B cell (primary cell): ENCODE data around the gene MTF2. TPM values are rescaled to one million over a fixed set of nuclear protein-coding genes. Genes with fewer than 3 reads are reported as not detected.

Experiments used
- ATAC-seq: fragments of 200-7000 bp; cut with Tn5 transposase; one replicate; pipeline ENCODE4 v1.10.0; 2021; ENCODE audit warnings: low read depth, mild to moderate bottlenecking, moderate number of reproducible peaks, moderate library complexity
- CTCF ChIA-PET: fragments of 350-600 bp; sonication (Branson Sonifier 250); formaldehyde crosslinking; loops from one replicate; lab custom pipeline; 2021; ENCODE audit warnings: antibody characterized with exemption, inconsistent platforms; lab: Charles Lee
- POLR2A ChIA-PET: fragments of 350-600 bp; sonication (Branson Sonifier 250); formaldehyde crosslinking; loops from one replicate; lab custom pipeline; 2021; ENCODE audit warnings: antibody characterized with exemption; lab: Charles Lee
- DNase-seq: peaks from one replicate; pipeline ENCODE4 v3.0.0; 2013
- H2AFZ ChIP-seq: 2 replicates; pipeline ENCODE4 v1.6.1; 2012; ENCODE audit warnings: mild to moderate bottlenecking, low read depth, low read length; ENCODE audit not compliant: insufficient read depth, poor library complexity, severe bottlenecking
- H3K27ac ChIP-seq, 2 donors: 1 replicate in 1 of 2; 2 replicates in 1 of 2; pipeline ENCODE4 v1.5.1; 2012 to 2013; ENCODE audit warnings: low read length in 2 of 2, mild to moderate bottlenecking in 2 of 2, moderate library complexity in 1 of 2
- H3K27me3 ChIP-seq, 4 experiments: fragments of 200-600 bp in 1 of 4; sonication (generic) in 1 of 4; replicated peaks in 1 of 4; 1 replicate in 2 of 4; 2 replicates in 2 of 4; pipeline versions ENCODE4 v1.6.1 to v1.7.0; 2013 to 2016; ENCODE audit warnings: low read length in 3 of 4, mild to moderate bottlenecking in 2 of 4, mixed read lengths in 1 of 4, moderate library complexity in 1 of 4; ENCODE audit not compliant: insufficient read depth in 4 of 4, control insufficient read depth in 3 of 4; ENCODE audit errors: control extremely low read depth in 1 of 4
- H3K36me3 ChIP-seq, 2 experiments: replicated peaks in 1 of 2; 1 replicate in 1 of 2; 2 replicates in 1 of 2; pipeline versions ENCODE4 v1.6.1 to v1.7.1; 2013; ENCODE audit warnings: low read length in 1 of 2; ENCODE audit not compliant: insufficient read depth in 2 of 2, control insufficient read depth in 1 of 2; ENCODE audit errors: control extremely low read depth in 1 of 2, extremely low read depth in 1 of 2
- H3K4me1 ChIP-seq, 2 donors: fragments of 200-600 bp in 1 of 2; sonication (generic) in 1 of 2; 1 replicate in 1 of 2; 2 replicates in 1 of 2; pipeline versions ENCODE4 v1.5.1 to v1.6.1; 2013 to 2017; ENCODE audit warnings: low read length in 2 of 2; ENCODE audit not compliant: control insufficient read depth in 2 of 2, insufficient read depth in 2 of 2
- H3K4me2 ChIP-seq: replicated peaks from 2 replicates; pipeline ENCODE3; 2012; ENCODE audit warnings: mild to moderate bottlenecking, low read depth, low read length; ENCODE audit not compliant: poor library complexity, severe bottlenecking
- H3K4me3 ChIP-seq, 5 experiments: fragments of 200-600 bp in 1 of 5; sonication (generic) in 1 of 5; 1 replicate in 3 of 5; 2 replicates in 2 of 5; pipeline versions ENCODE4 v1.5.1 to v1.7.0; 2011 to 2016; ENCODE audit warnings: low read length in 4 of 5, mild to moderate bottlenecking in 4 of 5, low read depth in 2 of 5, control low read depth in 1 of 5, moderate library complexity in 1 of 5; ENCODE audit not compliant: insufficient read depth in 1 of 5; ENCODE audit errors: control extremely low read depth in 1 of 5, extremely low read depth in 1 of 5
- H3K79me2 ChIP-seq: fragments of 200-600 bp; sonication (generic); one replicate; pipeline ENCODE4 v1.6.0; 2016; ENCODE audit warnings: low read length; ENCODE audit not compliant: control insufficient read depth, insufficient read depth
- H3K9ac ChIP-seq: fragments of 200-600 bp; sonication (generic); 2 replicates; pipeline ENCODE4 v1.6.1; 2017; ENCODE audit warnings: mild to moderate bottlenecking, low read length, moderate library complexity
- H3K9me3 ChIP-seq, 3 donors: one replicate each; pipeline versions ENCODE4 v1.6.1 to v1.7.1; 2013; ENCODE audit warnings: low read length in 2 of 3; ENCODE audit not compliant: control insufficient read depth in 2 of 3, insufficient read depth in 1 of 3; ENCODE audit errors: control extremely low read depth in 1 of 3
- H4K20me1 ChIP-seq: 2 replicates; pipeline ENCODE4 v1.6.0; 2012; ENCODE audit warnings: mild to moderate bottlenecking, low read length; ENCODE audit not compliant: insufficient read depth, control insufficient read depth, poor library complexity, severe bottlenecking
- H3K27ac Mint-ChIP-seq: one replicate; pipeline ENCODE4 v1.8.0; 2021; ENCODE audit warnings: mixed read lengths
- H3K27me3 Mint-ChIP-seq: one replicate; pipeline ENCODE4 v1.8.0; 2021; ENCODE audit warnings: mixed read lengths
- H3K4me1 Mint-ChIP-seq: one replicate; pipeline ENCODE4 v1.8.0; 2021; ENCODE audit warnings: mixed read lengths
- H3K4me3 Mint-ChIP-seq: one replicate; pipeline ENCODE4 v1.8.0; 2021; ENCODE audit warnings: mixed read lengths
- H3K9me3 Mint-ChIP-seq: one replicate; pipeline ENCODE4 v1.8.0; 2022; ENCODE audit warnings: mixed read lengths; ENCODE audit not compliant: insufficient read depth
- EZH2 ChIP-seq: IDR thresholded peaks from 2 replicates; pipeline ENCODE4 v1.6.1; 2012; ENCODE audit warnings: borderline replicate concordance, low read depth, mild to moderate bottlenecking, moderate library complexity, low read length; ENCODE audit not compliant: insufficient read depth, poor library complexity, severe bottlenecking
- WGBS: methylation state at CpG from one replicate; pipeline ENCODE4 v1.1.5; 2013; ENCODE audit warnings: missing lambda C conversion rate; ENCODE audit not compliant: insufficient coverage; 5-methylcytosine and 5-hydroxymethylcytosine counted together
- intact Hi-C: fragments of 100-400 bp; cut with micrococcal nuclease; formaldehyde crosslinking; loops from one replicate; pipeline ENCODE4 v1.10.0; 2022
- polyA plus RNA-seq: library from polyadenylated mRNA; depleted of rRNA; stranded (reverse); fragments of >200 nt; gene quantifications from 2 replicates; pipeline ENCODE4 v1.2.3, GENCODE V29; 2012
- total RNA-seq, 2 donors: library from RNA; stranded (reverse); fragments of 120-200 nt in 1 of 2; gene quantifications; 1 replicate in 1 of 2; 2 replicates in 1 of 2; pipeline versions ENCODE4 v1.2.3 to v1.2.4, GENCODE V29; 2013 to 2022
- TF ChIP-seq, protein P1 (sequence below): fragments of 200-600 bp; IDR thresholded peaks from one replicate; pipeline ENCODE4 v1.8.0; 2022; ENCODE audit warnings: antibody characterized with exemption, mild to moderate bottlenecking

The MTF2 gene
- total and polyA plus RNA-seq, 2 donors (not counting 1 experiment from before 2014, with no cell fraction given), result 19.5 to 68.6 TPM

DNA sequence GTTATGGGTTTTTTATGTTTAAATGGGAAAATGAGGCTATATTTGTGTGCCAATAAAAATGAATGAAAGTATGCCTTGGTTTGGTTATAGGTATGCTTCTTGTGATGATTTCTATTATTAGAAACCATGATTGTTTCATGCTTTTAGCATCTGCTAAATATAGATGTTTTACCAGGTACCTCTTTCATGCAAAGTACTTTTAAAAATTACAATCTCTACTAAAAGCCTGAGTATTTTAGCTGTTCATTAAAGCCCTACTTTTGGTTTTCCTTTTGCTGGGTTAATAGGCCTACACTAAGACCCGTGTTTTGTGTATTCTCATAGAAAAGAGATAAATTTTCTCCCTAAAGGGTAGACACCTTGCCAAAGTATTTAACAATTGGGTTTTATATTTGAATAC, 32.0 kb downstream of the MTF2 start:
- Histone ChIP-seq H3K4me2 (no peak overlapping the region), H3K27ac (peak overlapping the region in 1 of 2 donors; percentile 34), H3K36me3 (peaks cover 4 to 15% of the 10 kb centered on the region in 2 experiments), H3K79me2 (peaks cover 75% of the 10 kb centered on the region), H3K4me1 (peaks cover 0 to 15% of the 10 kb centered on the region in 2 donors), H3K27me3 (no peaks in the 10 kb centered on the region), H3K9ac (peak overlapping the region; percentile 6), H3K9me3 (peaks cover 0 to 11% (median 9%) of the 10 kb centered on the region in 3 donors), H4K20me1 (peaks cover 52% of the 10 kb centered on the region), H3K4me3 (no peak overlapping the region), H2AFZ (no peak overlapping the region)
- POLR2A ChIA-PET, result interaction anchor here (0.6 kb wide), 1 partner anchor 27 kb away, joined by 4 read pairs; no protein-coding TSS in a partner anchor
- H3K4me3 Mint-ChIP-seq, result no peak overlapping the region
- H3K27me3 Mint-ChIP-seq, result no peaks in the 10 kb centered on the region
- no CpG with 5 or more reads among the region's 1 CpG for WGBS
- peaks cover 30% of the 10 kb centered on the region for H3K4me1 Mint-ChIP-seq
- ATAC-seq (no peak), DNase-seq (no peak)
- intact Hi-C loops, result no loop called here
- H3K27ac Mint-ChIP-seq, result no peak overlapping the region
- CTCF ChIA-PET, result no interaction called here
- H3K9me3 Mint-ChIP-seq, result peaks cover 7% of the 10 kb centered on the region
- no peak for TF ChIP-seq EZH2
- TF ChIP-seq, protein P1, sequence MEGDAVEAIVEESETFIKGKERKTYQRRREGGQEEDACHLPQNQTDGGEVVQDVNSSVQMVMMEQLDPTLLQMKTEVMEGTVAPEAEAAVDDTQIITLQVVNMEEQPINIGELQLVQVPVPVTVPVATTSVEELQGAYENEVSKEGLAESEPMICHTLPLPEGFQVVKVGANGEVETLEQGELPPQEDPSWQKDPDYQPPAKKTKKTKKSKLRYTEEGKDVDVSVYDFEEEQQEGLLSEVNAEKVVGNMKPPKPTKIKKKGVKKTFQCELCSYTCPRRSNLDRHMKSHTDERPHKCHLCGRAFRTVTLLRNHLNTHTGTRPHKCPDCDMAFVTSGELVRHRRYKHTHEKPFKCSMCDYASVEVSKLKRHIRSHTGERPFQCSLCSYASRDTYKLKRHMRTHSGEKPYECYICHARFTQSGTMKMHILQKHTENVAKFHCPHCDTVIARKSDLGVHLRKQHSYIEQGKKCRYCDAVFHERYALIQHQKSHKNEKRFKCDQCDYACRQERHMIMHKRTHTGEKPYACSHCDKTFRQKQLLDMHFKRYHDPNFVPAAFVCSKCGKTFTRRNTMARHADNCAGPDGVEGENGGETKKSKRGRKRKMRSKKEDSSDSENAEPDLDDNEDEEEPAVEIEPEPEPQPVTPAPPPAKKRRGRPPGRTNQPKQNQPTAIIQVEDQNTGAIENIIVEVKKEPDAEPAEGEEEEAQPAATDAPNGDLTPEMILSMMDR, result no peak

DNA sequence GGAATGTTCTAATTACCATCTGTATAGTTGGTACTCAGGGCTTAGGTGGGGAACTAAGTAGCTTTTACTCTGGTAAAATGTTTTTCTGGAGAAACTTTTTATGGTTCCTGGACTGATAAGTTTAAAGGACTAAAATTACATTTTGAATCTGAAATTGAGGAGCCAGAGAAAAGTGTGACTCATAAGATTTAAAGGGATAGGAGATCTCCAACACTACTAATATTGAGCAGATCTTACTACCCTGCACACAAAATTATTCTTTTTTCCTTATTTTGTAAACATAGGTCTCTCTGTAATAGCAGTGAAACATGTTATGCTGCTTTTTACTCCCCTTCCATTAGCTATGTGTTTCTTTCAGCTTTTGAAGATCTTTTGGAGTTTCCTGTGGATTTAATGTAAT, 32.5 kb downstream of the MTF2 start:
- CTCF ChIA-PET, result no interaction called here

More for the DNA sequence above, 32.5 kb downstream of the MTF2 start:
- peaks cover 0 to 15% of the 10 kb centered on the region in 2 donors for H3K4me1 ChIP-seq
- H3K27ac Mint-ChIP-seq, result no peak overlapping the region
- H3K9me3 ChIP-seq, result peaks cover 0 to 11% (median 9%) of the 10 kb centered on the region in 3 donors
- TF ChIP-seq, protein P1, result no peak
- TF ChIP-seq EZH2, result no peak
- intact Hi-C loops, result no loop called here
- ATAC-seq, result no peak
- POLR2A ChIA-PET, result no interaction called here
- H3K4me3 ChIP-seq, result no peak overlapping the region
- H3K27ac ChIP-seq, result peak overlapping the region in 1 of 2 donors; percentile 34
- H3K9ac ChIP-seq, result peak overlapping the region; percentile 6
- peaks cover 7% of the 10 kb centered on the region for H3K9me3 Mint-ChIP-seq
- no peak overlapping the region for H2AFZ ChIP-seq
- no peaks in the 10 kb centered on the region for H3K27me3 Mint-ChIP-seq
- peak overlapping the region; percentile 2 for H3K4me3 Mint-ChIP-seq
- no peak overlapping the region for H3K4me2 ChIP-seq
- peaks cover 4 to 20% of the 10 kb centered on the region in 2 experiments for H3K36me3 ChIP-seq
- no peak for DNase-seq
- peaks cover 30% of the 10 kb centered on the region for H3K4me1 Mint-ChIP-seq
- peaks cover 70% of the 10 kb centered on the region for H3K79me2 ChIP-seq
- peaks cover 52% of the 10 kb centered on the region for H4K20me1 ChIP-seq
- H3K27me3 ChIP-seq, result no peaks in the 10 kb centered on the region
